HG02870 (cell line): ENCODE results near the gene TNFSF8.

Source experiments
- ATAC-seq: cut with Tn5 transposase; IDR thresholded peaks from one replicate; pipeline ENCODE4 v1.9.1; 2021; ENCODE audit warnings: mild to moderate bottlenecking, moderate library complexity; ENCODE audit not compliant: unreplicated experiment

Gene TNFSF8

GRCh38 chr9:114906922-114907571 lies 23.3 kb downstream of the TNFSF8 start:
- no peak for ATAC-seq

GRCh38 chr9:114905170-114905940 lies 25.0 kb downstream of the TNFSF8 start:
- ATAC-seq, result no peak

DNA sequence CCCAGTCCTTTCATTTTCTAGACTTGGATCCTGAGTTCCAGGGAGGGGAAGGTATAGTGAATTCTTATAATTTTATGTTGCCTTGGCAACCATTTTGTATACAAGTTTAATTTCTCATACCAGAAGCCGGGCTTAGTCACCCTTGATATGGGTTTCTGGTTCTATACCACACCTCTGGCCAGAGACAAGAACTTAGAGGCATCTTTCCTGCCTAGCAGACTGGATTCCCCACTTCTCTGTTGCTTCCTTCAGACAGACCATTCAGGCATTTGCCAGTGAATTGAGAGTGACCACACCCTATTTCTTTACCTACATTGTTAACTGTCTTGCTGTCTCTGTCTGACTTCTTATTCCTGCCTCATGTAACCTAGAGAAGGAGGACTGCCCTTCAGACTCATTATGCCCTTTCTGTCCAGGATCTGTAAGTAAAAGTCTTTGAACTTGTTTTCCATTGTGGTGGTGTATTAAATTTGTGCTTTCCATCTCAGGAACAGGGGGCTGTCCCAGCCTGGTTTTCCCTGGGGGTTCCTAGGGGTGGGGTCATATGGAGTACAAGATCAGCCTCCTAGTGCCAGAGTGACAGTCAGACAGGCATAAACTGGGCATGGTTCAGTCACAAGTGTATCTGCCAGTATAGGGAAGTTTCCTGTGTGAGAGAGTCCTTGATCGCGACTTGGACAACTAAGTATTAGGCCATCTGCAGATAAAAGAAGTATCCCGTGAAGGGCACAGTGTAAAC lies 27.4 kb downstream of the TNFSF8 start:
- no peak for ATAC-seq

- ATAC-seq, result no peak
These were observed 29.2 kb downstream of the TNFSF8 start for GRCh38 chr9:114900942-114901802.

DNA sequence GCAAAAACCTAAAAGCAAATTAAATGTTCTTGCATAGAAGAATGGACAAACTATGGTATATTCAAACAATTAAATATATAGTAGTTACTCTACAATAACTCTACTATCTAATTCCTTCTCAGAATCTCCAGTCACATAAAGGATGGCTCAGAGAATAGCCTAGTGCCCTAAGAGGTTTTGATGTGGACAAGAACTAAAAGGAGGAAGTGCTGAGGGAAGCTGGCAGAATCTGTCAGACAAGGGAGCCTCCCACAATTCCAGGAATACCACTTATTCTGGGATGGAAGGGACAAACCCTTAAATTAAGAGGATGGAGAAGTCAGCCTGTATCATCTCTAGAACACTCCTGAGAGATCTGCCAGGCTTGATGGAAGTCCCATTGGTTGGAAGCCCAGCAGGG lies 30.4 kb downstream of the TNFSF8 start:
- ATAC-seq, result no peak

- no peak for ATAC-seq
These were observed 30.9 kb downstream of the TNFSF8 start for GRCh38 chr9:114899461-114899860.

- ATAC-seq, result peak; percentile 77
These were observed 31.6 kb downstream of the TNFSF8 start for GRCh38 chr9:114898741-114899140.

DNA sequence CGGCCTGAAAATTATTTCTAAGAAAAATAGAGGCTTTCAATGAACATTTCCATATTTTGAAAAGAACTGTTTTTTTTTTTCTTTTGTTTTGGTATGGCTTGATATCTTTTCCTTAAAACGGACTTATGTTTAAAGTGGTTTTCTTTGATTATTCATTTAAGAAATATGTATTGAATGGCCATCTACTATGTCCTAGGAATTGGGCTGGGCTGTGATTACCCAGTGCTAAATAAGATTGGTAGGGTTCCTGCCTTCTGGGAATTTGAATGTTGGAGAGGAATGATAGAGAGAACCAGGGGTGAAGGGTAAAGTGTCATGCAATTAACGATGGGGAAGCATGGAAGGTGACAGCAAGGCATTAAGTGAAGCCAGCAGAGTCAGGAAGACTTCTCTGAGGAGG lies 33.2 kb downstream of the TNFSF8 start:
- ATAC-seq, result no peak

- ATAC-seq, result no peak
These were observed 34.0 kb downstream of the TNFSF8 start for GRCh38 chr9:114896344-114896743.

DNA sequence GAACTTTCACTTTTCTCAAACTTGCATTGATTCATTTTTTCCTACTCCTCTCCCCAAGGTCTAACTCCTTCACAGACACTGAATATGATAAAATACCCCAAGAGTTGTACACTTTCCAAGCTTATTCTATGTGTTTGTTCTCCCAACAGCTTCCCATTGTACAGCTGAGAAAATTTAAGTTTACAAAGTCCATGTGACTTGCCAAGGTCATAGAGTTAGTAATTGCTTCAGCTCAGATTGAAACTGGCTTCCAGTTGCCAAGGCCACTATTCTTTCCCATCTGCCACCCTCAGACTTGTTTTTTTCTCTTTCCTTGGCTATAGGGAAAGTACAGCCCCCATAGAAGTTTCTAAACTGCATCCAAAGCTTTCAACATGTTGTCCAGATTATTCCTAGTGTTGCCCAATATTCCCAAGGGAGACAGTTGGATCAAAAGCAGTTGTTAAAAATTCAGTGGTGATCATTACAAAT lies 34.8 kb downstream of the TNFSF8 start:
- ATAC-seq, result no peak

- no peak for ATAC-seq
These were observed 35.6 kb downstream of the TNFSF8 start for GRCh38 chr9:114894609-114895433.

DNA sequence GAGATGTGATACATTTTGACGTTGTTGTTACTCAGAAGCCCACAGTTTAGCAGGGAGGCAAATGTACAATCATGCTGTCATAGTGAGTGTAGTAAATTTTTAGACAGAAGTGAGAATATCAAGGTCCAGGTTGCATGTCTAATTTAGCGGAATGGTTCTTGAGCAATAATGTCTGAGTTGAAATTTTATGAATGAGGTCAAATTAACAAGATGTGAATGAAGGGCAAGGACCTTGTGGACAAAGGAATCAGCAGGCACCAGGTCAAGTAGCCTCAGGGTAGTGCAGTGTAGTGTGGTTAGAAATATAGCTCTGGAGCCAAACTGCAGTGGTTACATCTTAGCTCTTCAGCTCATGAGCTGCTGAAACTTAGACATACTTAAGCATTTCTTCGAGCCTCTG lies 36.2 kb downstream of the TNFSF8 start:
- ATAC-seq, result no peak

DNA sequence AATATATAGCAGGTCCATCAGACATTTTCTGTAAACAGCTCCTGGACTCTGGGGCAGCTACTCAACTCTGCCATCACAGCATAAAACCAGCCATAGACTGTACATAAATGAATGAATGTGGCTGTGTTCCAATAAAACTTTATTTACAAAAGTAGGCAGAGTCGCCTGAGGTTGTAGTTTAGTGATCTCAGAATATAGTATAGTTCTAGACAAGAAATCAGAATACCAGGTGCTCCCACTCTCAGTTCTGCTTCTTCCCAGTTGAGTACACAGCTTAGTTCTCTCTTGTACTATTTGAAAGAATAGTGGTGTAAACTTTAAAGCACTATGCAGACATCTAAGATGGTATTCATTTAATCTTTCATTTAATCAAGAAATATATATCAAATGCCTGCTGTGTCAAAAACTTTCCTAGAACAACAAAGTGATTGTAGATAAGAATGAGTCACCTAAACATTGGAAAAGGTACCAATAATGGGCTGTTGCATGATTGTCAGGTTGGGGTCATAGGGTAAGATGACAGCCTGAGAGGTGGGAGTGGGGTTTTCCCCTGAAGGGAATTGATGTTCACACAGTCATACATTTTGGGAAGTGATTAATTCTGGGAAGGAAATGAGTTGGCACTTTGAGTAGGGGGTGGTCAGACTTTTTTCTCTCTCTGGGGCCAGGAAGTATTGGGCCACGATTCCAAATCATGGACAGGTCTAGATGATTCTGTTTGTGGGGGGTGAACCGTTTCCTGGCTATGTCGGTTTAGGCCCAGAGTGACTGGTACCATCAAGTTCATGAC lies 37.0 kb downstream of the TNFSF8 start:
- ATAC-seq, result peak; percentile 74

GRCh38 chr9:114889802-114890224 lies 40.6 kb downstream of the TNFSF8 start:
- no peak for ATAC-seq

GRCh38 chr9:114888607-114889006 lies 41.8 kb downstream of the TNFSF8 start:
- ATAC-seq, result no peak

GRCh38 chr9:114887963-114888362 lies 42.4 kb downstream of the TNFSF8 start:
- no peak for ATAC-seq

- no peak for ATAC-seq
These were observed 45.5 kb downstream of the TNFSF8 start for GRCh38 chr9:114884787-114885452.

- no peak for ATAC-seq
These were observed 46.7 kb downstream of the TNFSF8 start for GRCh38 chr9:114883709-114884108.
